K562 (cell line): ENCODE data around the gene TGFBR1. TPM values are rescaled to one million over a fixed set of nuclear protein-coding genes. Genes with fewer than 3 reads are reported as not detected.

Source experiments
- ATAC-seq: fragments of 200-7000 bp; cut with Tn5 transposase; 3 replicates; pipeline ENCODE4 v1.9.1; 2020; ENCODE audit warnings: moderate library complexity
- BruUV-seq: library from RNA; stranded (reverse); fragments of 400-500 nt; replicated peaks from 2 replicates; lab custom pipeline; 2021; lab: Mats Ljungman, UMichigan
- CTCF ChIA-PET: fragments of 300-600 bp; formaldehyde crosslinking; extraction: SDS; loops from one replicate; lab custom pipeline; 2021; ENCODE audit warnings: low intra/inter-chr PET ratio; lab: Yijun Ruan, JAX
- POLR2A ChIA-PET: fragments of 300-600, 350-650 bp; sonication (Branson Sonifier 250); formaldehyde crosslinking; extraction: SDS; loops from one replicate; lab custom pipeline; 2021; ENCODE audit warnings: antibody characterized with exemption, inconsistent platforms; lab: Yijun Ruan, JAX
- DNase-seq, 4 experiments: peaks; one replicate each; pipeline versions ENCODE4 v3.0.0 to v3.0.0-alpha.2; 2011 to 2018; ENCODE audit warnings: low spot score in 3 of 4, mixed read lengths in 3 of 4; ENCODE audit errors: extremely low read depth in 1 of 4
- FAIRE-seq: peaks from 2 replicates; lab custom pipeline; 2011; peaks lifted over from hg19 to GRCh38; lab: Jason Lieb, UNC
- H2AFZ ChIP-seq: 2 replicates; pipeline ENCODE4 v1.6.0; 2011; ENCODE audit warnings: low read depth, low read length, control low read depth, inconsistent platforms
- H3K27ac ChIP-seq: fragments of 200-600 bp; 3 replicates; pipeline ENCODE4 v1.8.0; 2011; ENCODE audit warnings: low read depth, mild to moderate bottlenecking, control low read depth, inconsistent platforms, low read length, moderate library complexity, mixed read lengths; ENCODE audit errors: extremely low read depth
- H3K27me3 ChIP-seq, 2 experiments: fragments of 300-600 bp in 1 of 2; 2 replicates in 1 of 2; 3 replicates in 1 of 2; pipeline versions ENCODE4 v1.6.0 to v1.8.0; 2011; ENCODE audit warnings: inconsistent platforms in 2 of 2, low read length in 2 of 2, mild to moderate bottlenecking in 1 of 2, mixed read lengths in 1 of 2, moderate library complexity in 1 of 2; ENCODE audit not compliant: control insufficient read depth in 2 of 2, insufficient read depth in 2 of 2
- H3K36me3 ChIP-seq: fragments of 300-600 bp; 3 replicates; pipeline ENCODE4 v1.8.0; 2011; ENCODE audit warnings: mild to moderate bottlenecking, low read length, inconsistent platforms; ENCODE audit not compliant: control insufficient read depth, insufficient read depth
- H3K4me1 ChIP-seq, 2 experiments: fragments of 200-600 bp in 1 of 2; replicated peaks in 1 of 2; 2 replicates in 1 of 2; 3 replicates in 1 of 2; pipeline versions ENCODE4 v1.5.1 to v1.8.0; 2011; ENCODE audit warnings: inconsistent platforms in 2 of 2, low read length in 2 of 2, mild to moderate bottlenecking in 1 of 2, mixed read lengths in 1 of 2, moderate library complexity in 1 of 2; ENCODE audit not compliant: control insufficient read depth in 2 of 2, insufficient read depth in 2 of 2
- H3K4me2 ChIP-seq: 2 replicates; pipeline ENCODE4 v1.6.1; 2011; ENCODE audit warnings: low read length, control low read depth, inconsistent platforms, mixed read lengths; ENCODE audit not compliant: insufficient read depth
- H3K4me3 ChIP-seq: fragments of 200-600 bp; sonication (generic), shearing (Covaris generic); 2 replicates; pipeline ENCODE4 v1.5.1; 2016; ENCODE audit warnings: control low read depth, inconsistent platforms
- H3K79me2 ChIP-seq: fragments of 200-600 bp; 3 replicates; pipeline ENCODE4 v1.8.0; 2011; ENCODE audit warnings: low read length, inconsistent platforms; ENCODE audit not compliant: control insufficient read depth, insufficient read depth
- H3K9ac ChIP-seq, 2 experiments: 2 replicates each; pipeline versions ENCODE4 v1.6.0 to v1.6.1; 2011; ENCODE audit warnings: low read depth in 2 of 2, low read length in 2 of 2, control low read depth in 1 of 2, inconsistent platforms in 1 of 2, mild to moderate bottlenecking in 1 of 2, mixed read lengths in 1 of 2; ENCODE audit not compliant: insufficient read depth in 1 of 2
- H3K9me1 ChIP-seq: one replicate; pipeline ENCODE4 v1.6.0; 2011; ENCODE audit warnings: inconsistent platforms, mild to moderate bottlenecking, low read length, moderate library complexity; ENCODE audit not compliant: control insufficient read depth, insufficient read depth
- H3K9me3 ChIP-seq: replicated peaks from 2 replicates; pipeline ENCODE4 v1.5.1; 2011; ENCODE audit warnings: low read depth, low read length, inconsistent platforms; ENCODE audit not compliant: control insufficient read depth, insufficient read depth
- H4K20me1 ChIP-seq: replicated peaks from 2 replicates; pipeline ENCODE4 v1.6.1; 2011; ENCODE audit warnings: low read length, inconsistent platforms, mixed read lengths; ENCODE audit not compliant: control insufficient read depth, insufficient read depth
- CC2D1A ChIP-seq: fragments of 450-650 bp; IDR thresholded peaks from 2 replicates; pipeline ENCODE4 v1.6.1; 2017; ENCODE audit warnings: mild to moderate bottlenecking
- FUS ChIP-seq: fragments of 200-400 bp; formaldehyde crosslinking; optimal IDR thresholded peaks from 2 replicates; pipeline ENCODE3; 2017; ENCODE audit warnings: low read depth, low read length
- HDAC1 ChIP-seq, 2 experiments: fragments of 450-650 bp; IDR thresholded peaks; 2 replicates each; pipeline ENCODE4 v1.6.1; 2016 to 2017; ENCODE audit warnings: inconsistent platforms in 1 of 2, mild to moderate bottlenecking in 1 of 2, moderate library complexity in 1 of 2
- POLR2H ChIP-seq: IDR thresholded peaks from 2 replicates; pipeline ENCODE4 v1.6.1; 2016; ENCODE audit warnings: missing genetic modification characterization, low read depth, mild to moderate bottlenecking, control low read depth, missing compliant biosample characterization, moderate library complexity
- RAD21 ChIP-seq, 2 experiments: fragments of 250-450 bp in 1 of 2; fragments of 450-650 bp in 1 of 2; sonication (Bioruptor Pico) in 1 of 2; formaldehyde crosslinking in 1 of 2; IDR thresholded peaks in 1 of 2; conservative IDR thresholded peaks in 1 of 2; 2 replicates each; pipeline versions ENCODE4 v1.4.0 to v1.8.0; 2020 to 2022; ENCODE audit warnings: mild to moderate bottlenecking in 2 of 2, moderate library complexity in 1 of 2
- SAFB2 ChIP-seq: fragments of 200-400 bp; formaldehyde crosslinking; IDR thresholded peaks from 2 replicates; pipeline ENCODE4 v1.6.1; 2018; ENCODE audit warnings: borderline replicate concordance, low read length, low read depth, moderate library complexity; ENCODE audit not compliant: severe bottlenecking
- SPI1 ChIP-seq: IDR thresholded peaks from 2 replicates; pipeline ENCODE4 v1.6.1; 2011; ENCODE audit warnings: low read depth, low read length, control low read depth, borderline replicate concordance
- ZHX1 ChIP-seq: fragments of 150-350 bp; conservative IDR thresholded peaks from 2 replicates; pipeline ENCODE4 v1.6.1; 2014; ENCODE audit warnings: low read length
- ZKSCAN3 ChIP-seq: fragments of 250-450 bp; sonication (Bioruptor Pico); IDR thresholded peaks from 2 replicates; pipeline ENCODE4 v1.4.0; 2020
- ZNF507 ChIP-seq: conservative IDR thresholded peaks from 2 replicates; pipeline ENCODE4 v1.6.1; 2017; ENCODE audit warnings: missing genetic modification characterization, missing compliant biosample characterization
- WGBS: fragments of 100-300 bp; shearing (Covaris generic); methylation state at CpG from one replicate; pipeline ENCODE4 v1.1.6; 2016; ENCODE audit warnings: low coverage, mixed read lengths; ENCODE audit not compliant: insufficient coverage; ENCODE audit errors: missing lambda C conversion rate; 5-methylcytosine and 5-hydroxymethylcytosine counted together
- in situ Hi-C: fragments of 300-500 bp; cut with MboI; formaldehyde crosslinking; loops from 4 replicates; pipeline ENCODE4 v1.15.0; 2018; ENCODE audit warnings: inconsistent platforms, mixed read lengths
- intact Hi-C: fragments of 100-400 bp; cut with micrococcal nuclease; formaldehyde crosslinking; loops from 2 replicates; pipeline ENCODE4 v1.14.2; 2022
- polyA plus RNA-seq, 8 experiments: library from polyadenylated mRNA; depleted of rRNA in 4 of 8; stranded (reverse) in 5 of 8; unstranded in 3 of 8; fragments of >200 nt; fragmentation: Nextera tagmentation in 2 of 8; fragmentation: Illumina TruSeq in 1 of 8; extraction: Ambion mirVana in 2 of 8; extraction: Trizol in 1 of 8; gene quantifications; 2 replicates each; pipeline versions ENCODE4 v1.2.1 to v1.2.3, GENCODE V29; 2011 to 2014; ENCODE audit warnings: inconsistent platforms in 1 of 8, missing spikeins in 1 of 8
- total RNA-seq, 7 experiments: library from RNA; depleted of rRNA in 6 of 7; stranded (reverse); fragments of >200 nt in 6 of 7; fragmentation: Illumina TruSeq in 2 of 7; extraction: Trizol in 2 of 7; gene quantifications; 2 replicates each; pipeline versions ENCODE4 v1.2.1 to v1.2.3, GENCODE V29; 2011 to 2021; ENCODE audit warnings: low replicate concordance in 1 of 7
- TF ChIP-seq, protein P1 (sequence below), 3 experiments: IDR thresholded peaks in 2 of 3; conservative IDR thresholded peaks in 1 of 3; 2 replicates each; pipeline ENCODE4 v1.5.1; 2011 to 2012; ENCODE audit warnings: low read length in 3 of 3, mild to moderate bottlenecking in 3 of 3, control low read depth in 2 of 3, improper control_type of control experiment in 1 of 3, inconsistent platforms in 1 of 3, low read depth in 1 of 3, mixed read lengths in 1 of 3, moderate library complexity in 1 of 3; ENCODE audit not compliant: insufficient read depth in 2 of 3

The TGFBR1 gene
- total and polyA plus RNA-seq, 9 of the 15 experiments (the other 6 are each of a cell fraction or from before 2014, with no cell fraction given): 15.5 to 62.4 (median 42.7) TPM

- Histone ChIP-seq H3K79me2 (no peaks in the 10 kb centered on the region), H3K4me1 (peaks cover 0 to 15% of the 10 kb centered on the region in 2 experiments; a peak in 3 of 5 replicates), H3K4me2 (no peak overlapping the region), H3K9ac (no peak overlapping the region), H3K27me3 (no peaks in the 10 kb centered on the region), H2AFZ (no peak overlapping the region), H3K9me3 (no peaks in the 10 kb centered on the region), H3K36me3 (peaks cover 87% of the 10 kb centered on the region), H3K4me3 (no peak overlapping the region), H3K9me1 (no peaks in the 10 kb centered on the region), H4K20me1 (no peaks in the 10 kb centered on the region), H3K27ac (no peak overlapping the region)
- 51% methylated on average over 2 of the region's 2 CpGs for WGBS
- CTCF ChIA-PET: interaction anchor here (1.4 to 4.9 kb wide), 4 partner anchors 140 to 293 kb away, joined by 5 to 61 read pairs (median 6); no protein-coding TSS in a partner anchor
- in situ Hi-C loops: no loop called here
- no TSS peak for BruUV-seq
- DNase-seq: peak; percentile 60 to 70 (median 66)
- FAIRE-seq: peak; percentile 57
- intact Hi-C loops: loop anchor here (1.0 to 5.0 kb wide), 4 partner anchors 124 to 293 kb away; no protein-coding TSS in a partner anchor
- peak; percentile 96 for ATAC-seq
- POLR2A ChIA-PET: interaction anchor here (0.6 to 1.5 kb wide), 4 partner anchors 13 to 297 kb away, joined by 3 to 4 read pairs (median 4); no protein-coding TSS in a partner anchor
- TF ChIP-seq ZHX1: no peak
- peak; percentile 79 for TF ChIP-seq CC2D1A
- TF ChIP-seq ZNF507: no peak
- TF ChIP-seq SPI1: no peak
- TF ChIP-seq RAD21 (CRISPR knock-in tag; conservative IDR thresholded peaks at IDR 0.05 in 1 of 2, IDR thresholded peaks at IDR 0.05 in 1 of 2): peak; percentile 94 to 97
- no peak for TF ChIP-seq ZKSCAN3 (CRISPR knock-in tag)
- TF ChIP-seq FUS: no peak
- TF ChIP-seq, protein P1, sequence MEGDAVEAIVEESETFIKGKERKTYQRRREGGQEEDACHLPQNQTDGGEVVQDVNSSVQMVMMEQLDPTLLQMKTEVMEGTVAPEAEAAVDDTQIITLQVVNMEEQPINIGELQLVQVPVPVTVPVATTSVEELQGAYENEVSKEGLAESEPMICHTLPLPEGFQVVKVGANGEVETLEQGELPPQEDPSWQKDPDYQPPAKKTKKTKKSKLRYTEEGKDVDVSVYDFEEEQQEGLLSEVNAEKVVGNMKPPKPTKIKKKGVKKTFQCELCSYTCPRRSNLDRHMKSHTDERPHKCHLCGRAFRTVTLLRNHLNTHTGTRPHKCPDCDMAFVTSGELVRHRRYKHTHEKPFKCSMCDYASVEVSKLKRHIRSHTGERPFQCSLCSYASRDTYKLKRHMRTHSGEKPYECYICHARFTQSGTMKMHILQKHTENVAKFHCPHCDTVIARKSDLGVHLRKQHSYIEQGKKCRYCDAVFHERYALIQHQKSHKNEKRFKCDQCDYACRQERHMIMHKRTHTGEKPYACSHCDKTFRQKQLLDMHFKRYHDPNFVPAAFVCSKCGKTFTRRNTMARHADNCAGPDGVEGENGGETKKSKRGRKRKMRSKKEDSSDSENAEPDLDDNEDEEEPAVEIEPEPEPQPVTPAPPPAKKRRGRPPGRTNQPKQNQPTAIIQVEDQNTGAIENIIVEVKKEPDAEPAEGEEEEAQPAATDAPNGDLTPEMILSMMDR (IDR thresholded peaks at IDR 0.05 in 2 of 3, conservative IDR thresholded peaks at IDR 0.05 in 1 of 3; ENCODE audit: insufficient read depth in 2 of 3, low read depth in 1 of 3, low read length in 3 of 3): peak; percentile 85 to 88 (median 86)
- TF ChIP-seq SAFB2: no peak
- TF ChIP-seq HDAC1 (IDR thresholded peaks at IDR 0.05): no peak
- 0 out of 2 replicates have a peak, but pooled peaks have one; percentile 23 for TF ChIP-seq POLR2H (tag)
Measured at GRCh38 chr9:99140685-99141314, 35.9 kb downstream of the TGFBR1 start.
